ENCODE results near the gene TMPRSS3. TPM values are rescaled to one million over a fixed set of nuclear protein-coding genes. Genes with fewer than 3 reads are reported as not detected.

The TMPRSS3 gene
- total RNA-seq, 1 donor from 2014 or later, result not detected

- H3K4me3 Mint-ChIP-seq, result no peak overlapping the region
- DNase-seq (ENCODE audit: low read depth, low spot score), result no peak
- no peaks in the 10 kb centered on the region for H3K36me3 Mint-ChIP-seq (ENCODE audit: low read depth)
- TF ChIP-seq CTCF (conservative IDR thresholded peaks at IDR 0.05), result no peak
- no peak overlapping the region for H3K27ac Mint-ChIP-seq (ENCODE audit: unreplicated experiment)
- H3K27me3 Mint-ChIP-seq (ENCODE audit: low read depth), result no peaks in the 10 kb centered on the region
- peaks cover 8% of the 10 kb centered on the region for H3K4me1 Mint-ChIP-seq
- H3K9me3 Mint-ChIP-seq, result peaks cover 3% of the 10 kb centered on the region
Observed at GRCh38 chr21:42349420-42350317, 46.2 kb downstream of the TMPRSS3 start.

GRCh38 chr21:42348762-42349161 lies 47.1 kb downstream of the TMPRSS3 start:
- no peak overlapping the region for H3K4me3 Mint-ChIP-seq
- H3K36me3 Mint-ChIP-seq (ENCODE audit: low read depth), result no peaks in the 10 kb centered on the region
- peaks cover 14% of the 10 kb centered on the region for H3K4me1 Mint-ChIP-seq
- DNase-seq (ENCODE audit: low read depth, low spot score), result no peak
- H3K9me3 Mint-ChIP-seq, result no peaks in the 10 kb centered on the region
- no peak for TF ChIP-seq CTCF (conservative IDR thresholded peaks at IDR 0.05)
- H3K27me3 Mint-ChIP-seq (ENCODE audit: low read depth), result no peaks in the 10 kb centered on the region
- H3K27ac Mint-ChIP-seq (ENCODE audit: unreplicated experiment), result no peak overlapping the region

GRCh38 chr21:42347601-42348327 lies 48.1 kb downstream of the TMPRSS3 start:
- no peaks in the 10 kb centered on the region for H3K27me3 Mint-ChIP-seq (ENCODE audit: low read depth)
- TF ChIP-seq CTCF (conservative IDR thresholded peaks at IDR 0.05), result no peak
- H3K9me3 Mint-ChIP-seq, result no peaks in the 10 kb centered on the region
- peaks cover 14% of the 10 kb centered on the region for H3K4me1 Mint-ChIP-seq
- no peak for DNase-seq (ENCODE audit: low read depth, low spot score)
- no peak overlapping the region for H3K4me3 Mint-ChIP-seq
- no peak overlapping the region for H3K27ac Mint-ChIP-seq (ENCODE audit: unreplicated experiment)
- H3K36me3 Mint-ChIP-seq (ENCODE audit: low read depth), result no peaks in the 10 kb centered on the region

- no peaks in the 10 kb centered on the region for H3K36me3 Mint-ChIP-seq (ENCODE audit: low read depth)
- no peaks in the 10 kb centered on the region for H3K9me3 Mint-ChIP-seq
- DNase-seq (ENCODE audit: low read depth, low spot score), result no peak
- H3K4me3 Mint-ChIP-seq, result no peak overlapping the region
- no peak overlapping the region for H3K27ac Mint-ChIP-seq (ENCODE audit: unreplicated experiment)
- peaks cover 14% of the 10 kb centered on the region for H3K4me1 Mint-ChIP-seq
- TF ChIP-seq CTCF (conservative IDR thresholded peaks at IDR 0.05), result no peak
- H3K27me3 Mint-ChIP-seq (ENCODE audit: low read depth), result no peaks in the 10 kb centered on the region
Observed at GRCh38 chr21:42346866-42347600, 48.8 kb downstream of the TMPRSS3 start.

GRCh38 chr21:42346441-42346840 lies 49.4 kb downstream of the TMPRSS3 start:
- DNase-seq (ENCODE audit: low read depth, low spot score), result no peak
- Mint-ChIP-seq H3K9me3 (no peaks in the 10 kb centered on the region), H3K27me3 (ENCODE audit: low read depth) (no peaks in the 10 kb centered on the region), H3K4me3 (no peak overlapping the region), H3K36me3 (ENCODE audit: low read depth) (no peaks in the 10 kb centered on the region), H3K4me1 (peaks cover 14% of the 10 kb centered on the region), H3K27ac (ENCODE audit: unreplicated experiment) (no peak overlapping the region)
- no peak for TF ChIP-seq CTCF (conservative IDR thresholded peaks at IDR 0.05)

Data from neural crest cell (in vitro differentiated cells).